Measurements from ENCODE around the gene DOLPP1. TPM values are rescaled to one million over a fixed set of nuclear protein-coding genes. Genes with fewer than 3 reads are reported as not detected.
A peak's percentile ranks its signal among the peaks of the same experiment; 100 is the strongest.
"Not testable (repeated sequence)": the region's sequence is repeated elsewhere in the genome, so short reads cannot be mapped to it uniquely, and the experiment has no call there.

Gene DOLPP1, protein sequence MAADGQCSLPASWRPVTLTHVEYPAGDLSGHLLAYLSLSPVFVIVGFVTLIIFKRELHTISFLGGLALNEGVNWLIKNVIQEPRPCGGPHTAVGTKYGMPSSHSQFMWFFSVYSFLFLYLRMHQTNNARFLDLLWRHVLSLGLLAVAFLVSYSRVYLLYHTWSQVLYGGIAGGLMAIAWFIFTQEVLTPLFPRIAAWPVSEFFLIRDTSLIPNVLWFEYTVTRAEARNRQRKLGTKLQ
- 41.3 and 42.5 TPM in 2 replicates for total RNA-seq (2014; rRNA removed; shearing (Covaris generic))

DNA sequence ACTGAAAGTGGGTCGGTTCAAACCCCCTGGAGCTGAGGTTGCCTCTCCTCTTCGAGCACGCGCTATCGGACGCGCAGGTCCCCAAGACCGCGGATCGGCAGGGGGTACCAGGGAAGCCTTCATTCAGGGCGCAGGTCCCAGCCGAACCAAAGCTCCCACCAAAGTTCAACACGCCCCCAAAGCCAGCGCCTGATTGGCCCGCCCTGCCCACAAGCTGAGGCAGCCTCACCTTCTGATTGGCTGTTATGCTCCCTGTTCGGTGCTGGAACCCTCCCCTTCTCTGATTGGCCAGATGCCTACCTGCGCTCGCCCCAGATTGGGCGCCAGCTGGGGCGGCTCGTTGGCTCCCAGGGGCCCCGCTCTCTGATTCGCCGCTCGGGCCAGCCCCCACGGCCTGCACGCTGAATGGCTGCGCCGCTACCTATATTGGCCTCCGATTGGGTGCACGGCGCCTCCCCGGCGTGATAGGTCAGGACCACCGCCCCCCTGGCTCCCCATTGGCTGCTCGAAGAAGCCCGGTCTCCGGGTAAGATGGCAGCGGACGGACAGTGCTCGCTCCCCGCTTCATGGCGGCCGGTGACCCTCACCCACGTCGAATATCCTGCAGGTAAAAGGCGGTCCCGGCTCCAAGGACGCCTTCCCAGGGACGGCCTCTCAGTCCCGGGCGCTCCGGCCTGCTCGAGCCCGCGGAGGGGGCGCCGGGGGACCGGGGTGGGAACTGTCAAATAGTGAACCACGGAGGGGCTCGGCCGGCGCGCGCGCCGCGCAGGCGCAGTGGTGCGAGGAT lies at the start of gene DOLPP1:
Gene DOLPP1 (plus strand): TSS at position 511 of the 787 bp plus-strand sequence. CDS start 21 bp downstream, at position 532.
- no peaks in the 10 kb centered on the region for H3K27me3 ChIP-seq (ENCODE audit: control insufficient read depth, insufficient read depth, low read length)
- peak within 1 kb of the TSS; percentile 77 for H3K4me3 ChIP-seq (ENCODE audit: insufficient read depth, low read depth, low read length)
- H3K36me3 ChIP-seq (replicated peaks; ENCODE audit: control insufficient read depth, insufficient read depth, low read length) = peaks cover 4% of the 10 kb centered on the region
- peak; percentile 100 for DNase-seq

DNA sequence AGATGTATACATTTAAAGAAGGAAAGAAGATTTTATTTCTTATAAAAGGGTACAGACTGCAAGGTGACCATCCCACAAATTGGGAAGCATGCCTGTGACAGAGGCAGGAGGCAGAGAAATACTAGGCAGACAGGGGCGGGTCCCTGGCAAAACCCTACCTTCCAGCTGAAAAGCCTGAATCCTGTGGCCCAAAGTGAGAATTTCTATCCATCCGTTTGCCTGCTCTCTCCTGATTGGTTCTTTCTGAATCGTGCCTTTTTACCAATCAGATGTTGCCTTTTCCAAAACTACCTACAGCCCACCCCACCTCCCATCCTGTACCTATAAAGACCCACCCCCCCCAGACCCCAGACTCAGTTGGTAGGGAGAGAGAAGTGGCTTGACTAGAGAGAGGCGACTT lies 49.4 kb upstream of the DOLPP1 start:
- Histone ChIP-seq H3K27me3 (ENCODE audit: control insufficient read depth, insufficient read depth, low read length) (no peaks in the 10 kb centered on the region), H3K36me3 (replicated peaks; ENCODE audit: control insufficient read depth, insufficient read depth, low read length) (no peaks in the 10 kb centered on the region), H3K4me3 (ENCODE audit: insufficient read depth, low read depth, low read length) (no peak overlapping the region)
- DNase-seq = no peak

- no peak overlapping the region for H3K4me3 ChIP-seq (ENCODE audit: insufficient read depth, low read depth, low read length)
- no peaks in the 10 kb centered on the region for H3K27me3 ChIP-seq (ENCODE audit: control insufficient read depth, insufficient read depth, low read length)
- H3K36me3 ChIP-seq (replicated peaks; ENCODE audit: control insufficient read depth, insufficient read depth, low read length) = no peaks in the 10 kb centered on the region
- DNase-seq = peak; percentile 13
Observed at GRCh38 chr9:129032541-129033159, 48.3 kb upstream of the DOLPP1 start.

DNA sequence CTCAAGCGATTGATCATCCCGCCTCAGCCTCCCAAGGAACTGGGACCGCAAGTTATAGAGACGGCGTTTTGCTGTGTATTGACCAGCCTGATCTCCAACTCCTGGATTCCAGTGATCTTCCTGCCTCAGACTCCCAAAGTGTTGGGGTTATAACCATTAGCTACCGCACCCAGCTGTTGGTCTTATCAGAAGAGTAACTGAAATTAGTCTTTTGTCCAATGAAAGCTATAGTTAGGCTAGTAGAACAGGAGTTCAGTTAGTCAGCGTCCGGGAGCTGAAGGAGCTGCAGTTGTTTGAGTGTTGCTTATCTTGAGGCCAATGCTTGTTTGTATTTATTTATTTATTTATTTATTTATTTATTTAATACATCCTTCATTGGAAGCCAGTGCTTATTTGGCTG lies 47.7 kb upstream of the DOLPP1 start:
- H3K4me3 ChIP-seq (ENCODE audit: insufficient read depth, low read depth, low read length) = no peak overlapping the region
- H3K36me3 ChIP-seq (replicated peaks; ENCODE audit: control insufficient read depth, insufficient read depth, low read length) = no peaks in the 10 kb centered on the region
- DNase-seq = no peak
- H3K27me3 ChIP-seq (ENCODE audit: control insufficient read depth, insufficient read depth, low read length) = no peaks in the 10 kb centered on the region

DNA sequence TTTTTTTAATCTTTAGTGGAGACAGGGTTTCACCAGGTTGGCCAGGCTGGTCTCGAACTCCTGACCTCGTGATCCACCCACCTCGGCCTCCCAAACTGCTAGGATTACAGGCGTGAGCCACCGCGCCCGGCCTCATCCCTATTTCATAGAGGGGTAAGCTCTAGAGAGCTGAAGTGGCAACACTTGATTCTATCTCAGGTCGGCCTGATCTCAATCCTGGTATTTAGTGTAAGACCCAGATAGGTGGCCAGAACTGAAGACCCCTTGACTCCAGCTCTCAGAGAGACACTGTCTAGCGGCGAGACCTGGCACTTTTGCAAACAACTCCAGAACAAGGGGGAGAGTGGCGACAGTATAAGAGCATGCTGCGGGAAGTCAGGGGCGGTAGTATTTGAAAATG lies 45.1 kb upstream of the DOLPP1 start:
- peak overlapping the region; percentile 24 for H3K4me3 ChIP-seq (ENCODE audit: insufficient read depth, low read depth, low read length)
- DNase-seq; H3K36me3 ChIP-seq (replicated peaks; ENCODE audit: control insufficient read depth, insufficient read depth, low read length); H3K27me3 ChIP-seq (ENCODE audit: control insufficient read depth, insufficient read depth, low read length): not testable (repeated sequence)

GRCh38 chr9:129036241-129036922 lies 44.5 kb upstream of the DOLPP1 start, which contains the start of gene MIGA2:
Gene MIGA2 (plus strand): TSS chr9:129036626. CDS start chr9:129040595, 3,969 bp downstream.
- Histone ChIP-seq H3K27me3 (ENCODE audit: control insufficient read depth, insufficient read depth, low read length) (no peaks in the 10 kb centered on the region), H3K36me3 (replicated peaks; ENCODE audit: control insufficient read depth, insufficient read depth, low read length) (no peaks in the 10 kb centered on the region; the same call in 1 of the 2 replicates), H3K4me3 (ENCODE audit: insufficient read depth, low read depth, low read length) (peak within 1 kb of the TSS; percentile 91)
- DNase-seq = peak; percentile 99

DNA sequence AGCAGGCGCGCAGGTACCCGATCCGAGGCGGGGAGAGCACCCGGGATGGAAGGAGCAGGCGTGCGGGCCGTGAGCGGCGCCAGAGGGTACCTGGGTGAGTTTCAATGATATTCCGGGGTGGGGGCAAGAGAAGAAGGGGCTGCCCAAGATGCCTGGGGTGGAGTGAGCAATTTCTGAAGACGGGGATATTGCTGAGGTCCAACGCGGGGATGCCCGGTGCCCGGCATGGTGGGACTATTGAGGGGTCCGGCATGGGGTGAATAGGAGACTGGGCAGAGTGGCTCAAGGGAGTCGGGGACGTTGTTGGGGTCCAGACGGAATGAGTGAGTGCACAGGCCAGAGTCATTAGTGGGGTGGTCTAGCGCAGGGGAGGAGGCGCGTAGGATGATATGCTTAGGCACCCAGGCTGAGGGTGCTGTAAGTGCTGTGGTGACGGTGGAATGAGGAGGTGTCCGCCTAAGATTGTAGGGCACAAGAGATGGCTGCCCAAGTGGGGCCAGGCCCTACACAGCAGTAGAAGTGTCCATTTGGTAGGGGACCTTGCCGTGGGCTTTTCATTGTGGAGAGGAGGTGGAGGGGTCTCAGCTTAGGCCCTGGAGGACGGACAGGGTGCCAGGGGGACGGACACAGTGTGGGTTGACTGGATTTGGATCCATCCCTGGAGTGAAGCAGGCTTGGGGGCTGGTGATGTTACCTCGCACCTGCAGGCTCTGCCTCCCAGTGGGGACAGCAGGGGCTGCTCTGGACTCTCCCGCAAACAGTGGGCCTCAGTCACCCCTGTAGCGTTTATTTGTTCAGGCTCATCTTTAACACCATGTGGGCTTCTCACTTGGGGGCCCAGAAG lies 43.8 kb upstream of the DOLPP1 start:
- peak; percentile 54 for DNase-seq
- no peaks in the 10 kb centered on the region for H3K27me3 ChIP-seq (ENCODE audit: control insufficient read depth, insufficient read depth, low read length)
- peak overlapping the region; percentile 91 for H3K4me3 ChIP-seq (ENCODE audit: insufficient read depth, low read depth, low read length)
- peaks cover 2% of the 10 kb centered on the region; the same call in 1 of the 2 replicates for H3K36me3 ChIP-seq (replicated peaks; ENCODE audit: control insufficient read depth, insufficient read depth, low read length)

- H3K27me3 ChIP-seq (ENCODE audit: control insufficient read depth, insufficient read depth, low read length) = no peaks in the 10 kb centered on the region
- H3K4me3 ChIP-seq (ENCODE audit: insufficient read depth, low read depth, low read length) = no peak overlapping the region
- peaks cover 5% of the 10 kb centered on the region for H3K36me3 ChIP-seq (replicated peaks; ENCODE audit: control insufficient read depth, insufficient read depth, low read length)
- DNase-seq = no peak
Observed at GRCh38 chr9:129037767-129038098, 43.2 kb upstream of the DOLPP1 start.

DNA sequence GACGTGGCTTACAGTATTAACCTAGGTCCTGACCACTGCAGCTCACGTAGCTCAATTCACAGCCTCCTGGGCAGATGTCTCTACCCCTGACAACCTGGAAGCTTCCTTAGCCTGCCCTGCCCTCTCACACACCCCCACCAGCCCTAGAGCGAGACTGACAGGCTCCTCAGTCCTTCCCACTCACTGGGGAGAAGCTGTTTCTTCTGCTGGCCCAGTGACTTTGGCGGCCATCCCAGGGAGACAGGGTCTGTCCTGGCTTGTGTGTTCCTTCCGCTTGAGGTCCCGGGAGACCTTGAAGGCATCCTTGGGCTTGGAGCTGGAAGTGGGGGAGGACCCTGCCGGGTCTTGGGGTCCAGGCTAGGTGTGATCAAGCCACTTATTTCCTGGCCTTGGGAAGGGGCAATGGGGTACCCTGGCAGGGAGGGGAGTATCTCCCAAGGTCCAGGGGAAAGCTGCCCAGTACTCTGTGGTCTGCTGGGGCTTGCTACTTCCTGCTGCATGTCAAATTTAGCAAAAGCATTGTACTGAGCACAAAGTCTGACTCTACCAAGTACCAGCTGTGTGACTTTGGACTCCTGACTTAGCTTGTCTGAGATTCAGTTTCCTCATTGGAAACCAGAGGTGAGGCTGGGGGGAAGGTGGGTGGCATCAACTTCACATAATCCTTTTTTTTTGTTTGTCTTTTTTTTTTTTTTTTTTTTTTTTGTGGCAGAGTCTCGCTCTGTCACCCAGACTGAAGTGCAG lies 42.6 kb upstream of the DOLPP1 start:
- H3K36me3 ChIP-seq (replicated peaks; ENCODE audit: control insufficient read depth, insufficient read depth, low read length) = peaks cover 5% of the 10 kb centered on the region
- DNase-seq = peak; percentile 25
- no peaks in the 10 kb centered on the region for H3K27me3 ChIP-seq (ENCODE audit: control insufficient read depth, insufficient read depth, low read length)
- H3K4me3 ChIP-seq (ENCODE audit: insufficient read depth, low read depth, low read length) = no peak overlapping the region

DNA sequence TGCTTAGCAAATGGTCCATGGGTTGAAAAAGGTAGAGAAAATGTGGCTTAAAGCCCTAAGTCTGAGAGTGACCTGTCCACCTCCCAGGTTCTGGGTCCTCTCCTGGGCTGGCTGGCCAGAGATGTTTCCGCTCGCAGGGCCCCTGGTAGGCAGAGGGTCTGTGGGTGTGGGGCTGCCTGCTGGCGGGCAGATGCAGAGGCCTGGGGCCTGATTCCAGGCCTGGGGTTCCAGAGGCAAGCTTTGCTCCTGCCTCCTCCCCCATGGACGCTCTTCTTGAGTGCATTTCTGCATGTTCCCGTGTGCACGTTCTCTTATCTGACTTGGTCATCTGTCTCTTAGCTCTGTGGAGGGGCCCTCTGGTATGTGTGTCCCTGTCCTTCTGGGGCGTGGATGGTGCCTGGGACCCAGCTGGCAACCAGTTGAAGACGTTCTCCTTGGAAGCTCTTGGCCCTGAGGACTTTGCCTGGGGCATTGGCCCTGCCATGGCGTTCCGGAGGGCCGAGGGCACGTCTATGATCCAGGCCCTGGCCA lies 40.7 kb upstream of the DOLPP1 start:
- Histone ChIP-seq H3K27me3 (ENCODE audit: control insufficient read depth, insufficient read depth, low read length) (no peaks in the 10 kb centered on the region), H3K4me3 (ENCODE audit: insufficient read depth, low read depth, low read length) (no peak overlapping the region), H3K36me3 (replicated peaks; ENCODE audit: control insufficient read depth, insufficient read depth, low read length) (peaks cover 5% of the 10 kb centered on the region)
- DNase-seq = peak; percentile 22

- DNase-seq = peak; percentile 26
- Histone ChIP-seq H3K4me3 (ENCODE audit: insufficient read depth, low read depth, low read length) (no peak overlapping the region), H3K27me3 (ENCODE audit: control insufficient read depth, insufficient read depth, low read length) (no peaks in the 10 kb centered on the region), H3K36me3 (replicated peaks; ENCODE audit: control insufficient read depth, insufficient read depth, low read length) (peaks cover 5% of the 10 kb centered on the region)
Observed at GRCh38 chr9:129042016-129042415, 38.9 kb upstream of the DOLPP1 start.

GRCh38 chr9:129052592-129052991 lies 28.3 kb upstream of the DOLPP1 start:
- DNase-seq = peak; percentile 20
- H3K36me3 ChIP-seq (replicated peaks; ENCODE audit: control insufficient read depth, insufficient read depth, low read length) = peaks cover 8% of the 10 kb centered on the region
- no peak overlapping the region for H3K4me3 ChIP-seq (ENCODE audit: insufficient read depth, low read depth, low read length)
- no peaks in the 10 kb centered on the region for H3K27me3 ChIP-seq (ENCODE audit: control insufficient read depth, insufficient read depth, low read length)

DNA sequence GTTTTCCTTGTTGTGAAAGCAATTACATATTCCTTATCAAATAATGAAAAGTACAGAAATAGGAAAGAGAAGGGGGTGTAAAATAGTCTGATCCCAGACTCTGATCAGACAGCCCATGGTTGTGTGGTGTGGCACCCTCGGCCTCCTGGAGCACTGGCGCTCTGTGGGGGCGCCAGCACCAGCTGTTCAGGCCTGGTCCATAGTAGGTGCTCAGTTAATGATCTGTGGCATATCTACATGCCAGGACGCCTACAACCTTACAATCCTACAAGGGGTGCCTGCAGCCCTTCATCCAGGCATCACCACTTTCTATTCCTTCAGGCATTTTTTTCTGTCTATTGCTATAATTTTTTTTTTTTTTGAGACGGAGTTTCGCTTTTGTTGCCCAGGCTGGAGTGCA lies 27.9 kb upstream of the DOLPP1 start:
- Histone ChIP-seq H3K27me3 (ENCODE audit: control insufficient read depth, insufficient read depth, low read length) (no peaks in the 10 kb centered on the region), H3K36me3 (replicated peaks; ENCODE audit: control insufficient read depth, insufficient read depth, low read length) (peaks cover 8% of the 10 kb centered on the region), H3K4me3 (ENCODE audit: insufficient read depth, low read depth, low read length) (no peak overlapping the region)
- DNase-seq = no peak
